GM12878 (cell line): ENCODE results near the gene APOLD1.

Source experiments
- EZH2 ChIP-seq: IDR thresholded peaks from 2 replicates; pipeline ENCODE4 v1.6.1; 2012; ENCODE audit warnings: low read depth, mild to moderate bottlenecking, control low read depth, inconsistent platforms, low read length, borderline replicate concordance; ENCODE audit not compliant: control insufficient read depth
- FOXM1 ChIP-seq: IDR thresholded peaks from 2 replicates; pipeline ENCODE4 v1.6.1; 2012; ENCODE audit warnings: low read depth, mild to moderate bottlenecking, inconsistent platforms, low read length, moderate library complexity
- JUND ChIP-seq: IDR thresholded peaks from 2 replicates; pipeline ENCODE4 v1.6.1; 2012; ENCODE audit warnings: low read depth, mild to moderate bottlenecking, low read length, improper control_type of control experiment, moderate library complexity
- POLR2A ChIP-seq: IDR thresholded peaks from 2 replicates; pipeline ENCODE4 v1.6.1; 2011; ENCODE audit warnings: low read depth, mild to moderate bottlenecking, low read length
- POLR2AphosphoS5 ChIP-seq: IDR thresholded peaks from 2 replicates; pipeline ENCODE4 v1.6.1; 2011; ENCODE audit warnings: mild to moderate bottlenecking, low read length, inconsistent platforms
- SPI1 ChIP-seq: IDR thresholded peaks from 2 replicates; pipeline ENCODE4 v1.6.1; 2011; ENCODE audit warnings: low read depth, mild to moderate bottlenecking, low read length, moderate library complexity, borderline replicate concordance; ENCODE audit not compliant: insufficient read depth
- TF ChIP-seq, protein P1 (sequence below): fragments of 450-650 bp; formaldehyde crosslinking; IDR thresholded peaks from 2 replicates; pipeline ENCODE4 v1.4.0; 2020; ENCODE audit warnings: mild to moderate bottlenecking, moderate library complexity
- TF ChIP-seq, protein P2 (sequence below): fragments of 450-650 bp; IDR thresholded peaks from 2 replicates; pipeline ENCODE4 v1.6.1; 2017; ENCODE audit warnings: mild to moderate bottlenecking, moderate library complexity
- TF ChIP-seq, protein P3 (sequence below): IDR thresholded peaks from 2 replicates; pipeline ENCODE4 v1.6.1; 2012; ENCODE audit warnings: low read depth, low read length, improper control_type of control experiment
- TF ChIP-seq, protein P4 (sequence below): IDR thresholded peaks from 2 replicates; pipeline ENCODE4 v1.6.1; 2011; ENCODE audit warnings: mild to moderate bottlenecking, low read depth, low read length, moderate library complexity; ENCODE audit not compliant: insufficient replicate concordance
- TF ChIP-seq, protein P5 (sequence below): fragments of 150-350 bp; IDR thresholded peaks from 2 replicates; pipeline ENCODE4 v1.6.1; 2014; ENCODE audit warnings: mild to moderate bottlenecking, low read depth, low read length
- TF ChIP-seq, protein P6 (sequence below), 3 experiments: IDR thresholded peaks in 2 of 3; conservative IDR thresholded peaks in 1 of 3; 2 replicates each; pipeline ENCODE4 v1.5.1; 2011; ENCODE audit warnings: low read depth in 3 of 3, low read length in 3 of 3, mild to moderate bottlenecking in 3 of 3, control low read depth in 2 of 3, moderate library complexity in 2 of 3, inconsistent platforms in 1 of 3, mixed read lengths in 1 of 3; ENCODE audit not compliant: control insufficient read depth in 2 of 3, insufficient read depth in 1 of 3; ENCODE audit errors: extremely low read depth in 1 of 3
- TF ChIP-seq, protein P7 (sequence below): fragments of 450-650 bp; IDR thresholded peaks from 2 replicates; pipeline ENCODE4 v1.6.1; 2017; ENCODE audit warnings: low read depth, mild to moderate bottlenecking, moderate library complexity
- TF ChIP-seq, protein P8 (sequence below): IDR thresholded peaks from 2 replicates; pipeline ENCODE4 v1.6.1; 2011; ENCODE audit warnings: low read depth, low read length, improper control_type of control experiment, borderline replicate concordance

DNA sequence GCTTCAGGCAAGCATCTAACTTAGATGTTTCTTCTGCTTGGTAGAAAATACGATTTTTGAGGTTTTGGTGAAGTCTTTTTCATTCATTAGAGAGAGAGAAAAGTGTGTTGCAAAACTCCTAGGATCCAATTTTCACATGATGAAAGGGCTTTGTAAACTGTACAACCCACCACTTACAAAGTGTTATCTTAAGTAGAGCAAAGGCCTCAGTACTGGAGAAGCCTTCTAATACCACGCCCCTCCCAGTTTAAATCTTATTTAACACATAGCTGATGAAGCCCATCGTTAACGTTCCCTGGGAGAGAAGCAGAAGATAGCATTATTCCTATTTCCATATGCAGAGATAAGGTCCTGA lies 869 bp downstream of the APOLD1 start:
- no peak for TF ChIP-seq FOXM1
- no peak for TF ChIP-seq JUND
- TF ChIP-seq, protein P1, sequence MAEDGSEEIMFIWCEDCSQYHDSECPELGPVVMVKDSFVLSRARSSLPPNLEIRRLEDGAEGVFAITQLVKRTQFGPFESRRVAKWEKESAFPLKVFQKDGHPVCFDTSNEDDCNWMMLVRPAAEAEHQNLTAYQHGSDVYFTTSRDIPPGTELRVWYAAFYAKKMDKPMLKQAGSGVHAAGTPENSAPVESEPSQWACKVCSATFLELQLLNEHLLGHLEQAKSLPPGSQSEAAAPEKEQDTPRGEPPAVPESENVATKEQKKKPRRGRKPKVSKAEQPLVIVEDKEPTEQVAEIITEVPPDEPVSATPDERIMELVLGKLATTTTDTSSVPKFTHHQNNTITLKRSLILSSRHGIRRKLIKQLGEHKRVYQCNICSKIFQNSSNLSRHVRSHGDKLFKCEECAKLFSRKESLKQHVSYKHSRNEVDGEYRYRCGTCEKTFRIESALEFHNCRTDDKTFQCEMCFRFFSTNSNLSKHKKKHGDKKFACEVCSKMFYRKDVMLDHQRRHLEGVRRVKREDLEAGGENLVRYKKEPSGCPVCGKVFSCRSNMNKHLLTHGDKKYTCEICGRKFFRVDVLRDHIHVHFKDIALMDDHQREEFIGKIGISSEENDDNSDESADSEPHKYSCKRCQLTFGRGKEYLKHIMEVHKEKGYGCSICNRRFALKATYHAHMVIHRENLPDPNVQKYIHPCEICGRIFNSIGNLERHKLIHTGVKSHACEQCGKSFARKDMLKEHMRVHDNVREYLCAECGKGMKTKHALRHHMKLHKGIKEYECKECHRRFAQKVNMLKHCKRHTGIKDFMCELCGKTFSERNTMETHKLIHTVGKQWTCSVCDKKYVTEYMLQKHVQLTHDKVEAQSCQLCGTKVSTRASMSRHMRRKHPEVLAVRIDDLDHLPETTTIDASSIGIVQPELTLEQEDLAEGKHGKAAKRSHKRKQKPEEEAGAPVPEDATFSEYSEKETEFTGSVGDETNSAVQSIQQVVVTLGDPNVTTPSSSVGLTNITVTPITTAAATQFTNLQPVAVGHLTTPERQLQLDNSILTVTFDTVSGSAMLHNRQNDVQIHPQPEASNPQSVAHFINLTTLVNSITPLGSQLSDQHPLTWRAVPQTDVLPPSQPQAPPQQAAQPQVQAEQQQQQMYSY (CRISPR knock-in tag) = no peak
- TF ChIP-seq, protein P2, sequence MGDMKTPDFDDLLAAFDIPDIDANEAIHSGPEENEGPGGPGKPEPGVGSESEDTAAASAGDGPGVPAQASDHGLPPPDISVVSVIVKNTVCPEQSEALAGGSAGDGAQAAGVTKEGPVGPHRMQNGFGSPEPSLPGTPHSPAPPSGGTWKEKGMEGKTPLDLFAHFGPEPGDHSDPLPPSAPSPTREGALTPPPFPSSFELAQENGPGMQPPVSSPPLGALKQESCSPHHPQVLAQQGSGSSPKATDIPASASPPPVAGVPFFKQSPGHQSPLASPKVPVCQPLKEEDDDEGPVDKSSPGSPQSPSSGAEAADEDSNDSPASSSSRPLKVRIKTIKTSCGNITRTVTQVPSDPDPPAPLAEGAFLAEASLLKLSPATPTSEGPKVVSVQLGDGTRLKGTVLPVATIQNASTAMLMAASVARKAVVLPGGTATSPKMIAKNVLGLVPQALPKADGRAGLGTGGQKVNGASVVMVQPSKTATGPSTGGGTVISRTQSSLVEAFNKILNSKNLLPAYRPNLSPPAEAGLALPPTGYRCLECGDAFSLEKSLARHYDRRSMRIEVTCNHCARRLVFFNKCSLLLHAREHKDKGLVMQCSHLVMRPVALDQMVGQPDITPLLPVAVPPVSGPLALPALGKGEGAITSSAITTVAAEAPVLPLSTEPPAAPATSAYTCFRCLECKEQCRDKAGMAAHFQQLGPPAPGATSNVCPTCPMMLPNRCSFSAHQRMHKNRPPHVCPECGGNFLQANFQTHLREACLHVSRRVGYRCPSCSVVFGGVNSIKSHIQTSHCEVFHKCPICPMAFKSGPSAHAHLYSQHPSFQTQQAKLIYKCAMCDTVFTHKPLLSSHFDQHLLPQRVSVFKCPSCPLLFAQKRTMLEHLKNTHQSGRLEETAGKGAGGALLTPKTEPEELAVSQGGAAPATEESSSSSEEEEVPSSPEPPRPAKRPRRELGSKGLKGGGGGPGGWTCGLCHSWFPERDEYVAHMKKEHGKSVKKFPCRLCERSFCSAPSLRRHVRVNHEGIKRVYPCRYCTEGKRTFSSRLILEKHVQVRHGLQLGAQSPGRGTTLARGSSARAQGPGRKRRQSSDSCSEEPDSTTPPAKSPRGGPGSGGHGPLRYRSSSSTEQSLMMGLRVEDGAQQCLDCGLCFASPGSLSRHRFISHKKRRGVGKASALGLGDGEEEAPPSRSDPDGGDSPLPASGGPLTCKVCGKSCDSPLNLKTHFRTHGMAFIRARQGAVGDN = no peak
- TF ChIP-seq, protein P3, sequence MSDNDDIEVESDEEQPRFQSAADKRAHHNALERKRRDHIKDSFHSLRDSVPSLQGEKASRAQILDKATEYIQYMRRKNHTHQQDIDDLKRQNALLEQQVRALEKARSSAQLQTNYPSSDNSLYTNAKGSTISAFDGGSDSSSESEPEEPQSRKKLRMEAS = no peak
- TF ChIP-seq, protein P4, sequence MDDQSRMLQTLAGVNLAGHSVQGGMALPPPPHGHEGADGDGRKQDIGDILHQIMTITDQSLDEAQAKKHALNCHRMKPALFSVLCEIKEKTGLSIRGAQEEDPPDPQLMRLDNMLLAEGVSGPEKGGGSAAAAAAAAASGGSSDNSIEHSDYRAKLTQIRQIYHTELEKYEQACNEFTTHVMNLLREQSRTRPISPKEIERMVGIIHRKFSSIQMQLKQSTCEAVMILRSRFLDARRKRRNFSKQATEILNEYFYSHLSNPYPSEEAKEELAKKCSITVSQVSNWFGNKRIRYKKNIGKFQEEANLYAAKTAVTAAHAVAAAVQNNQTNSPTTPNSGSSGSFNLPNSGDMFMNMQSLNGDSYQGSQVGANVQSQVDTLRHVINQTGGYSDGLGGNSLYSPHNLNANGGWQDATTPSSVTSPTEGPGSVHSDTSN = no peak
- TF ChIP-seq, protein P5, sequence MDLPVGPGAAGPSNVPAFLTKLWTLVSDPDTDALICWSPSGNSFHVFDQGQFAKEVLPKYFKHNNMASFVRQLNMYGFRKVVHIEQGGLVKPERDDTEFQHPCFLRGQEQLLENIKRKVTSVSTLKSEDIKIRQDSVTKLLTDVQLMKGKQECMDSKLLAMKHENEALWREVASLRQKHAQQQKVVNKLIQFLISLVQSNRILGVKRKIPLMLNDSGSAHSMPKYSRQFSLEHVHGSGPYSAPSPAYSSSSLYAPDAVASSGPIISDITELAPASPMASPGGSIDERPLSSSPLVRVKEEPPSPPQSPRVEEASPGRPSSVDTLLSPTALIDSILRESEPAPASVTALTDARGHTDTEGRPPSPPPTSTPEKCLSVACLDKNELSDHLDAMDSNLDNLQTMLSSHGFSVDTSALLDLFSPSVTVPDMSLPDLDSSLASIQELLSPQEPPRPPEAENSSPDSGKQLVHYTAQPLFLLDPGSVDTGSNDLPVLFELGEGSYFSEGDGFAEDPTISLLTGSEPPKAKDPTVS = no peak
- no peak for TF ChIP-seq POLR2AphosphoS5
- TF ChIP-seq, protein P6, sequence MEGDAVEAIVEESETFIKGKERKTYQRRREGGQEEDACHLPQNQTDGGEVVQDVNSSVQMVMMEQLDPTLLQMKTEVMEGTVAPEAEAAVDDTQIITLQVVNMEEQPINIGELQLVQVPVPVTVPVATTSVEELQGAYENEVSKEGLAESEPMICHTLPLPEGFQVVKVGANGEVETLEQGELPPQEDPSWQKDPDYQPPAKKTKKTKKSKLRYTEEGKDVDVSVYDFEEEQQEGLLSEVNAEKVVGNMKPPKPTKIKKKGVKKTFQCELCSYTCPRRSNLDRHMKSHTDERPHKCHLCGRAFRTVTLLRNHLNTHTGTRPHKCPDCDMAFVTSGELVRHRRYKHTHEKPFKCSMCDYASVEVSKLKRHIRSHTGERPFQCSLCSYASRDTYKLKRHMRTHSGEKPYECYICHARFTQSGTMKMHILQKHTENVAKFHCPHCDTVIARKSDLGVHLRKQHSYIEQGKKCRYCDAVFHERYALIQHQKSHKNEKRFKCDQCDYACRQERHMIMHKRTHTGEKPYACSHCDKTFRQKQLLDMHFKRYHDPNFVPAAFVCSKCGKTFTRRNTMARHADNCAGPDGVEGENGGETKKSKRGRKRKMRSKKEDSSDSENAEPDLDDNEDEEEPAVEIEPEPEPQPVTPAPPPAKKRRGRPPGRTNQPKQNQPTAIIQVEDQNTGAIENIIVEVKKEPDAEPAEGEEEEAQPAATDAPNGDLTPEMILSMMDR (IDR thresholded peaks at IDR 0.05 in 2 of 3, conservative IDR thresholded peaks at IDR 0.05 in 1 of 3; ENCODE audit: control insufficient read depth in 2 of 3, extremely low read depth in 1 of 3, insufficient read depth in 1 of 3, low read depth in 3 of 3, low read length in 3 of 3) = no peak
- TF ChIP-seq, protein P7, sequence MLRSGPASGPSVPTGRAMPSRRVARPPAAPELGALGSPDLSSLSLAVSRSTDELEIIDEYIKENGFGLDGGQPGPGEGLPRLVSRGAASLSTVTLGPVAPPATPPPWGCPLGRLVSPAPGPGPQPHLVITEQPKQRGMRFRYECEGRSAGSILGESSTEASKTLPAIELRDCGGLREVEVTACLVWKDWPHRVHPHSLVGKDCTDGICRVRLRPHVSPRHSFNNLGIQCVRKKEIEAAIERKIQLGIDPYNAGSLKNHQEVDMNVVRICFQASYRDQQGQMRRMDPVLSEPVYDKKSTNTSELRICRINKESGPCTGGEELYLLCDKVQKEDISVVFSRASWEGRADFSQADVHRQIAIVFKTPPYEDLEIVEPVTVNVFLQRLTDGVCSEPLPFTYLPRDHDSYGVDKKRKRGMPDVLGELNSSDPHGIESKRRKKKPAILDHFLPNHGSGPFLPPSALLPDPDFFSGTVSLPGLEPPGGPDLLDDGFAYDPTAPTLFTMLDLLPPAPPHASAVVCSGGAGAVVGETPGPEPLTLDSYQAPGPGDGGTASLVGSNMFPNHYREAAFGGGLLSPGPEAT = no peak
- no peak for TF ChIP-seq SPI1
- TF ChIP-seq, protein P8, sequence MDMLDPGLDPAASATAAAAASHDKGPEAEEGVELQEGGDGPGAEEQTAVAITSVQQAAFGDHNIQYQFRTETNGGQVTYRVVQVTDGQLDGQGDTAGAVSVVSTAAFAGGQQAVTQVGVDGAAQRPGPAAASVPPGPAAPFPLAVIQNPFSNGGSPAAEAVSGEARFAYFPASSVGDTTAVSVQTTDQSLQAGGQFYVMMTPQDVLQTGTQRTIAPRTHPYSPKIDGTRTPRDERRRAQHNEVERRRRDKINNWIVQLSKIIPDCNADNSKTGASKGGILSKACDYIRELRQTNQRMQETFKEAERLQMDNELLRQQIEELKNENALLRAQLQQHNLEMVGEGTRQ = no peak
- no peak for TF ChIP-seq EZH2
- TF ChIP-seq POLR2A = no peak
